ENCODE results near the gene ZNF697.

Gene ZNF697

GRCh38 chr1:119662034-119662437, 14.0 kb upstream of the ZNF697 start:
- no peak for DNase-seq

GRCh38 chr1:119660253-119661083, 12.4 kb upstream of the ZNF697 start:
- DNase-seq = no peak

- DNase-seq = peak; percentile 38
Observed at GRCh38 chr1:119659628-119660027, 11.6 kb upstream of the ZNF697 start.

GRCh38 chr1:119656410-119656955, 8.4 kb upstream of the ZNF697 start:
- no peak for DNase-seq

GRCh38 chr1:119655154-119655553, 7.1 kb upstream of the ZNF697 start:
- DNase-seq = no peak

- DNase-seq = no peak
Observed at GRCh38 chr1:119653839-119654170, 5.7 kb upstream of the ZNF697 start.

GRCh38 chr1:119653135-119653838, 5.2 kb upstream of the ZNF697 start:
- no peak for DNase-seq

- DNase-seq = no peak
Observed at GRCh38 chr1:119652587-119652986, 4.5 kb upstream of the ZNF697 start.

GRCh38 chr1:119651641-119652040, 3.6 kb upstream of the ZNF697 start:
- DNase-seq = no peak

GRCh38 chr1:119651133-119651532, 3.1 kb upstream of the ZNF697 start:
- no peak for DNase-seq

- no peak for DNase-seq
Observed at GRCh38 chr1:119648620-119649004, 546 bp upstream of the ZNF697 start.

GRCh38 chr1:119647228-119647733, 785 bp downstream of the ZNF697 start:
- DNase-seq = no peak

GRCh38 chr1:119646521-119647227, 1.4 kb downstream of the ZNF697 start:
- DNase-seq = no peak

- DNase-seq = no peak
Observed at GRCh38 chr1:119639109-119639508, 9.0 kb downstream of the ZNF697 start.

- no peak for DNase-seq
Observed at GRCh38 chr1:119637710-119638109, 10.4 kb downstream of the ZNF697 start.

GRCh38 chr1:119636491-119637089, 11.5 kb downstream of the ZNF697 start:
- no peak for DNase-seq

- DNase-seq = no peak
Observed at GRCh38 chr1:119635811-119636390, 12.2 kb downstream of the ZNF697 start.

- no peak for DNase-seq
Observed at GRCh38 chr1:119634016-119634415, 14.1 kb downstream of the ZNF697 start.

- no peak for DNase-seq
Observed at GRCh38 chr1:119633575-119633974, 14.5 kb downstream of the ZNF697 start.

GRCh38 chr1:119632841-119633240, 15.2 kb downstream of the ZNF697 start:
- no peak for DNase-seq

GRCh38 chr1:119632103-119632490, 16.0 kb downstream of the ZNF697 start:
- DNase-seq = no peak

- peak; percentile 93 for DNase-seq
Observed at GRCh38 chr1:119631433-119632102, 16.5 kb downstream of the ZNF697 start.
